Measurements from ENCODE around the gene TCHP.
"Not testable (repeated sequence)": the region's sequence is repeated elsewhere in the genome, so short reads cannot be mapped to it uniquely, and the experiment has no call there.

TCHP gene

GRCh38 chr12:109893261-109893995 lies 6.6 kb upstream of the TCHP start:
- H3K9ac ChIP-seq (ENCODE audit: low read length): no peak overlapping the region
- H3K9me3 ChIP-seq (ENCODE audit: control insufficient read depth, insufficient read depth, low read depth, low read length): no peaks in the 10 kb centered on the region
- no peaks in the 10 kb centered on the region for H3K36me3 ChIP-seq (ENCODE audit: control insufficient read depth, insufficient read depth, low read length)
- H3K4me1 ChIP-seq (ENCODE audit: control insufficient read depth, insufficient read depth, low read length): peaks cover 13% of the 10 kb centered on the region; the same call in 1 of the 2 replicates
- H3K27ac ChIP-seq (ENCODE audit: low read depth, low read length): no peak overlapping the region
- H3K4me3 ChIP-seq (ENCODE audit: low read depth, low read length): no peak overlapping the region
- H3K27me3 ChIP-seq (ENCODE audit: control insufficient read depth, insufficient read depth, low read length): peaks cover 39% of the 10 kb centered on the region

- Histone ChIP-seq H3K27me3 (ENCODE audit: control insufficient read depth, insufficient read depth, low read length) (peaks cover 54% of the 10 kb centered on the region), H3K4me1 (ENCODE audit: control insufficient read depth, insufficient read depth, low read length) (0 out of 2 replicates have a peak, but pooled peaks cover 7% of the 10 kb centered on the region), H3K36me3 (ENCODE audit: control insufficient read depth, insufficient read depth, low read length) (no peaks in the 10 kb centered on the region), H3K9ac (ENCODE audit: low read length) (no peak overlapping the region), H3K4me3 (ENCODE audit: low read depth, low read length) (no peak overlapping the region), H3K9me3 (ENCODE audit: control insufficient read depth, insufficient read depth, low read depth, low read length) (no peaks in the 10 kb centered on the region), H3K27ac (ENCODE audit: low read depth, low read length) (no peak overlapping the region)
These were observed 5.1 kb upstream of the TCHP start for GRCh38 chr12:109894939-109895338.

GRCh38 chr12:109896188-109896587 lies 3.9 kb upstream of the TCHP start:
- H3K9me3 ChIP-seq (ENCODE audit: control insufficient read depth, insufficient read depth, low read depth, low read length): no peaks in the 10 kb centered on the region
- H3K4me1 ChIP-seq (ENCODE audit: control insufficient read depth, insufficient read depth, low read length): peaks cover 13% of the 10 kb centered on the region
- no peak overlapping the region for H3K4me3 ChIP-seq (ENCODE audit: low read depth, low read length)
- H3K9ac ChIP-seq (ENCODE audit: low read length): no peak overlapping the region
- H3K27me3 ChIP-seq (ENCODE audit: control insufficient read depth, insufficient read depth, low read length): peaks cover 56% of the 10 kb centered on the region
- H3K27ac ChIP-seq (ENCODE audit: low read depth, low read length): no peak overlapping the region
- no peaks in the 10 kb centered on the region for H3K36me3 ChIP-seq (ENCODE audit: control insufficient read depth, insufficient read depth, low read length)

DNA sequence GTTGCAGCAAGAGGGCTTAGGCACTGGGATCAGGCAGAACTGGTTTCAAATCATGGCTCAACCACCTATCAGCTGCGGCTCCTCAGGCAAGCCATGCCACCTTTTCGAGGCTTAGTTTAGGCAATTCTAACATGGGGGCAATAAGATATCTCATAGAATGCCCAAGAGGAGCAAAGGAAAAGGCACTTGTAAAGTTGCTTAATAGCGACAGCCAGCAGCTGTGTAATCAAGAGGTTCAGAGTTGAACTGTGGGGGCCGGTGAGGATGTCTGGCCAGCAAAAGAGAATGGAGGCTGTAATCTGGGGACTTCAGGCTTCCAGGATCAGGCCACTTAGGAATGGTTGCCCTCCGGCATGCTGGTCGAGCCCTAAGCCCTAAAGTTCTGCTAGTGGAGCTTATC lies 3.0 kb upstream of the TCHP start:
- Histone ChIP-seq H3K4me3 (ENCODE audit: low read depth, low read length) (no peak overlapping the region), H3K27me3 (ENCODE audit: control insufficient read depth, insufficient read depth, low read length) (peaks cover 59% of the 10 kb centered on the region), H3K27ac (ENCODE audit: low read depth, low read length) (no peak overlapping the region), H3K9ac (ENCODE audit: low read length) (no peak overlapping the region), H3K36me3 (ENCODE audit: control insufficient read depth, insufficient read depth, low read length) (no peaks in the 10 kb centered on the region), H3K9me3 (ENCODE audit: control insufficient read depth, insufficient read depth, low read depth, low read length) (no peaks in the 10 kb centered on the region), H3K4me1 (ENCODE audit: control insufficient read depth, insufficient read depth, low read length) (peaks cover 21% of the 10 kb centered on the region)

DNA sequence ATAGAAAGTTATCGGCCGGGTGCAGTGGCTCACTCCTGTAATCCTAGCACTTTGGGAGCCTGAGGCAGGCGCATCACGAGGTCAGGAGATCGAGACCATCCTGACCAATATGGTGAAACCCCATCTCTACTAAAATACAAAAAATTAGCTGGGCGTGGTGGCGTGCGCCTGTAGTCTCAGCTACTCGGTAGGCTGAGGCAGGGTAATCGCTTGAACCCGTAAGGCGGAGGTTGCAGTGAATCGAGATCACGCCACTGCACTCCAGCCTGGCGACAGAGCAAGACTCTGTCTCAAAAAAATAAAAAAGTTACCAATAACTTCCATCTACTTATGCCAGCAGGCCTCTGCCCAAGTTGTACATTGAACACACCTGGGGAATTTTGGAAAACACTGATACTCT lies 729 bp upstream of the TCHP start:
- H3K9ac ChIP-seq (ENCODE audit: low read length); H3K4me3 ChIP-seq (ENCODE audit: low read depth, low read length); H3K9me3 ChIP-seq (ENCODE audit: control insufficient read depth, insufficient read depth, low read depth, low read length); H3K27ac ChIP-seq (ENCODE audit: low read depth, low read length): not testable (repeated sequence)
- peaks cover 27% of the 10 kb centered on the region for H3K4me1 ChIP-seq (ENCODE audit: control insufficient read depth, insufficient read depth, low read length)
- peaks cover 17% of the 10 kb centered on the region for H3K36me3 ChIP-seq (ENCODE audit: control insufficient read depth, insufficient read depth, low read length)
- H3K27me3 ChIP-seq (ENCODE audit: control insufficient read depth, insufficient read depth, low read length): peaks cover 74% of the 10 kb centered on the region

GRCh38 chr12:109900752-109901580 lies 892 bp downstream of the TCHP start:
- peak overlapping the region; percentile 68 for H3K4me3 ChIP-seq (ENCODE audit: low read depth, low read length)
- peak overlapping the region; percentile 30; the same call in 1 of the 2 replicates for H3K27ac ChIP-seq (ENCODE audit: low read depth, low read length)
- peak overlapping the region; percentile 76 for H3K9ac ChIP-seq (ENCODE audit: low read length)
- H3K27me3 ChIP-seq (ENCODE audit: control insufficient read depth, insufficient read depth, low read length): peaks cover 82% of the 10 kb centered on the region
- no peaks in the 10 kb centered on the region for H3K9me3 ChIP-seq (ENCODE audit: control insufficient read depth, insufficient read depth, low read depth, low read length)
- peaks cover 33% of the 10 kb centered on the region for H3K36me3 ChIP-seq (ENCODE audit: control insufficient read depth, insufficient read depth, low read length)
- H3K4me1 ChIP-seq (ENCODE audit: control insufficient read depth, insufficient read depth, low read length): peaks cover 19% of the 10 kb centered on the region

- Histone ChIP-seq H3K4me3 (ENCODE audit: low read depth, low read length) (no peak overlapping the region), H3K9me3 (ENCODE audit: control insufficient read depth, insufficient read depth, low read depth, low read length) (no peaks in the 10 kb centered on the region), H3K4me1 (ENCODE audit: control insufficient read depth, insufficient read depth, low read length) (peaks cover 19% of the 10 kb centered on the region), H3K27me3 (ENCODE audit: control insufficient read depth, insufficient read depth, low read length) (peaks cover 62% of the 10 kb centered on the region), H3K9ac (ENCODE audit: low read length) (no peak overlapping the region), H3K36me3 (ENCODE audit: control insufficient read depth, insufficient read depth, low read length) (peaks cover 53% of the 10 kb centered on the region), H3K27ac (ENCODE audit: low read depth, low read length) (no peak overlapping the region)
These were observed 2.9 kb downstream of the TCHP start for GRCh38 chr12:109902891-109903418.

- peaks cover 41% of the 10 kb centered on the region; the same call in 1 of the 2 replicates for H3K27me3 ChIP-seq (ENCODE audit: control insufficient read depth, insufficient read depth, low read length)
- no peak overlapping the region for H3K9ac ChIP-seq (ENCODE audit: low read length)
- H3K4me1 ChIP-seq (ENCODE audit: control insufficient read depth, insufficient read depth, low read length): peaks cover 19% of the 10 kb centered on the region
- peaks cover 71% of the 10 kb centered on the region for H3K36me3 ChIP-seq (ENCODE audit: control insufficient read depth, insufficient read depth, low read length)
- no peak overlapping the region for H3K4me3 ChIP-seq (ENCODE audit: low read depth, low read length)
- H3K9me3 ChIP-seq (ENCODE audit: control insufficient read depth, insufficient read depth, low read depth, low read length): no peaks in the 10 kb centered on the region
- H3K27ac ChIP-seq (ENCODE audit: low read depth, low read length): no peak overlapping the region
These were observed 5.2 kb downstream of the TCHP start for GRCh38 chr12:109905301-109905700.

DNA sequence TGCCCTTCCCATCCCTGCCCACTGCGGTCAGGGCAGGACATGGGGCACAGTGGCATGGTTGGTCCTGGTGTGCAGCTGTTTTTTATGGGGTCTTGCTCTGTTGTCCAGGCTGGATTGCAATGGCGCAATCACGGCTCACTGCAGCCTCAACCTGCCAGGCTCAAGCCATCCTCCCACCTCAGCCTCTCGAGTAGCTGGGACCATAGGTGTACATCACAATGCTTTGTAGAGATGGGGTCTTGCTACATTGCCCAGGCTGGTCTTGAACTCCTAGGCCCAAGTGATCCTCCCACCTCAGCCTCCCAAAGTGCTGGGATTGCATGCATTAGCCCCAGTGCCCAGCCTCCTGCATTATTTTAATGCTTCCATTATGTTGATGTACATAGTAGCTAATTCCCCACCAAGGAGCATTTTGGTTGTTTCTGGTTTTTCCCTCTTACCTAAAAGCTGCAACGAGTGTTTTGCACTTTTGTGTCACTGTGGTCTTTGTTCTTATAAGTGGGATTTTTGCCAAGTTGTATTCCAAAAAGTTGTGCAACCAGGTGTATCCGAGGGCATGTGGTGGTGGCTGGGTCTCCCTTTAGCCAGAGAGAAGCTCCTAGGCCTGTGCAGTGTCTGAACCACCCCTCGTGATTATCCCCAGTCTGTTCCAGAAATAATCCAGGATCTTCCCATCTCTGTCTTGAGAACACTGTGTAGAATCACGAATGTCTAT lies 10.3 kb downstream of the TCHP start:
- Histone ChIP-seq H3K27ac (ENCODE audit: low read depth, low read length) (no peak overlapping the region), H3K4me3 (ENCODE audit: low read depth, low read length) (no peak overlapping the region), H3K9me3 (ENCODE audit: control insufficient read depth, insufficient read depth, low read depth, low read length) (no peaks in the 10 kb centered on the region), H3K4me1 (ENCODE audit: control insufficient read depth, insufficient read depth, low read length) (no peaks in the 10 kb centered on the region), H3K27me3 (ENCODE audit: control insufficient read depth, insufficient read depth, low read length) (peaks cover under 1% of the 10 kb centered on the region; the same call in 1 of the 2 replicates), H3K9ac (ENCODE audit: low read length) (no peak overlapping the region), H3K36me3 (ENCODE audit: control insufficient read depth, insufficient read depth, low read length) (peaks cover 80% of the 10 kb centered on the region)

DNA sequence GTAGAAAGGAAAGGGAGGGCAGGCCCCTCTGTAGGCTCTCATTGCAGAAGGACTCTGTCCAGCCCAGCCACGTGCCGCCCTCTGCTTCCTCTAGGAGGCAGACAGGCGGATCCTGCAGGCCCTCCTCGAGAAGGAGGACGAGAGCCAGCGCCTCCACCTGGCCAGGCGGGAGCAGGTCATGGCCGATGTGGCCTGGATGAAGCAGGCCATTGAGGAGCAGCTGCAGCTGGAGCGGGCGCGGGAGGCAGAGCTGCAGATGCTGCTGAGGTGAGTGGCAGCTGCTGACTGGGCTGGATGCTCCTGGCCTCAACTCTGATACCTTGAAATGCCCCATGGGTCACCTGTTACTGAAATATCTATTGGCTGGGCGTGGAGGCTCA lies 10.9 kb downstream of the TCHP start:
- Histone ChIP-seq H3K27ac (ENCODE audit: low read depth, low read length) (no peak overlapping the region), H3K4me3 (ENCODE audit: low read depth, low read length) (no peak overlapping the region), H3K36me3 (ENCODE audit: control insufficient read depth, insufficient read depth, low read length) (peaks cover 80% of the 10 kb centered on the region)

More for the DNA sequence above, 10.9 kb downstream of the TCHP start:
- H3K9me3 ChIP-seq (ENCODE audit: control insufficient read depth, insufficient read depth, low read depth, low read length): no peaks in the 10 kb centered on the region
- H3K4me1 ChIP-seq (ENCODE audit: control insufficient read depth, insufficient read depth, low read length): no peaks in the 10 kb centered on the region
- no peaks in the 10 kb centered on the region for H3K27me3 ChIP-seq (ENCODE audit: control insufficient read depth, insufficient read depth, low read length)
- no peak overlapping the region for H3K9ac ChIP-seq (ENCODE audit: low read length)

Data from HUES6 (cell line).